MM.1S (cell line): ENCODE measurements around the gene NEURL1.

Experiments used
- CTCF ChIP-seq: fragments of 300-600 bp; sonication (generic); IDR thresholded peaks from 2 replicates; pipeline ENCODE4 v1.5.1; 2016; ENCODE audit warnings: antibody characterized with exemption, low read length, mixed read lengths
- EZH2 ChIP-seq: fragments of 300-600 bp; sonication (generic); optimal IDR thresholded peaks from 2 replicates; pipeline ENCODE3; 2017; ENCODE audit warnings: low read depth, mild to moderate bottlenecking, antibody characterized with exemption, low read length, mixed read lengths
- EZH2phosphoT487 ChIP-seq: fragments of 300-600 bp; sonication (generic); IDR thresholded peaks from 2 replicates; pipeline ENCODE4 v1.6.1; 2018; ENCODE audit warnings: antibody characterized with exemption, low read length

- TF ChIP-seq CTCF (no peak), EZH2 (no peak), EZH2phosphoT487 (no peak)
These were observed 106.8 kb downstream of the NEURL1 start for GRCh38 chr10:103600325-103600724.
